Brain pericyte (primary cell): ENCODE data around the gene KLHDC4.
"Not testable (repeated sequence)": the region's sequence is repeated elsewhere in the genome, so short reads cannot be mapped to it uniquely, and the experiment has no call there.

Experiments used
- DNase-seq: peaks from one replicate; pipeline ENCODE4 v3.0.0-alpha.2; 2012; ENCODE audit warnings: low read depth, low spot score

KLHDC4 gene

DNA sequence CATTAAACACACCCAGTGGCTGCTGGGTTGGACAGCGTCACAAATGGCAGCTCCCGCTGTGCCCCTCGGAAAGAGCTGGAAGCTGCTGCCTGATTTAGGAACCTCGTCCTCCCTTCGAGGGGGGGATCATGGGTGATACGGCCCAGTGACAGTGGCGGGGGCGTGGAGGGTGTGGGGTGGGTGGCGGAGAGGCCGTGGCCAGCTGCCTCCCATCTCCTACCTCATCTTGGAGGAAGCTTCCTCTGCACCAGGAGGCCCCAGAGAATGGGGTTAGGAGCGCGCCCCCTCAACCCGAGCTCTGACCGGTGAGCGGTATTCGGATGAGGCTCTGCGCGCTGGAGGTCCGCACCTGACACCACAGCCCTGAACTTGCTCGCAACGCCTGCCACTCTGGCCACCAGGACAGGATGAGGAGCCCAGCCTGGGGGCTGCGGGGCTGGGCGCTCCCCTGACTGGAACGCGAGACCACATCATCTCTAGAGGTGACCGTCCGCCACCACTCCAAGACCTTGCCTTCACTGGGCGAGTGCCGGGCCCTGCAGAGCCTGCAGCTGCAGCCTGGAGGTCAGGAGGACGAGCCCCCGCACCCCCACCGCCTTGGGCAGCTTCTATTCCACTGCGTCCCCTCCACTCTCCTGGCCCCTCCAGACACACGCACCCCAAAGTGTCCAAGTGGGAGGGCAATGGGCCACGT is 80.9 kb downstream of the KLHDC4 start:
- DNase-seq = no peak

- no peak for DNase-seq
Measured at GRCh38 chr16:87684106-87684677, 81.6 kb downstream of the KLHDC4 start.

DNA sequence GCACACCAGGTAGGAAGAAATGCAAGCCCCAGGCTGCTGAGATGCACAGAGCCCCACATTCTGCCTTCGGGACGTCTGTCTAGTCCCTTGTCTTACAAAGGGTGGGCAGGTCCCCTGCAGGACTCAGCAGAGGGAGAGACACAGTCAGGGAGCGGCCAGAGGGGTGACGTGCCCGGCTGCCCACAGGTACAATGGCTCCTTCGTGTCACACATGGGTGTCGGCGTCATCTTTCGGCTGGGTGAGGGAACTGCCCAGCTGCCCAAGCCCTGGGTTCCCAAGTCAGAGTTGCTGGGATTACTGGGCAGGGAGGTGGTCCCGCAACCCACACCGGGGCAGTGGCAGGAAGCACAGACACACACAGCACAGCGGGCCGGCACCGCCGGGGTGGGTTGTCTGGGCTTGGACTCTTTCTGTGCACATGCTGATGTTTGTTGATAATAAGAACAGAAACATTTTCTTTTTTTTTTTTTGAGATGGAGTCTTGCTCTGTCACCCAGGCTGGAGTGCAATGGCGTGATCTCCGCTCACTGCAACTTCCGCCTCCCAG is 82.9 kb downstream of the KLHDC4 start:
- no peak for DNase-seq

- no peak for DNase-seq
Measured at GRCh38 chr16:87681981-87682570, 83.7 kb downstream of the KLHDC4 start.

DNA sequence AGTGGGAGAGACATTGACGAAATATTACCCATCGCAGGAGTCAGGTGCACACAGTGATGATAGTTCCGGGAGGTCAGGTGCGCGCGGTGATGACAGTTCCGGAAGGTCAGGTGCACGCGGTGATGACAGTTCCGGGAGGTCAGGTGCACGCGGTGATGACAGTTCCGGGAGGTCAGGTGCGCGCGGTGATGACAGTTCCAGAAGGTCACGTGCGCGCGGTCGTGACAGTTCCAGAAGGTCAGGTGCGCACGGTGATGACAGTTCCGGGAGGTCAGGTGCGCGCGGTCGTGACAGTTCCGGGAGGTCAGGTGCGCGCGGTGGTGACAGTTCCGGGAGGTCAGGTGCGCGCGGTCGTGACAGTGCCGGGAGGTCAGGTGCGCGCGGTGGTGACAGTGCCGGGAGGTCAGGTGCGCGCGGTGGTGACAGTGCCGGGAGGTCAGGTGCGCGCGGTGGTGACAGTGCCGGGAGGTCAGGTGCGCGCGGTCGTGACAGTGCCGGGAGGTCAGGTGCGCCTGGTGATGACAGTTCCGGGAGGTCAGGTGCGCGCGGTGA is 84.7 kb downstream of the KLHDC4 start:
- DNase-seq = not testable (repeated sequence)

DNA sequence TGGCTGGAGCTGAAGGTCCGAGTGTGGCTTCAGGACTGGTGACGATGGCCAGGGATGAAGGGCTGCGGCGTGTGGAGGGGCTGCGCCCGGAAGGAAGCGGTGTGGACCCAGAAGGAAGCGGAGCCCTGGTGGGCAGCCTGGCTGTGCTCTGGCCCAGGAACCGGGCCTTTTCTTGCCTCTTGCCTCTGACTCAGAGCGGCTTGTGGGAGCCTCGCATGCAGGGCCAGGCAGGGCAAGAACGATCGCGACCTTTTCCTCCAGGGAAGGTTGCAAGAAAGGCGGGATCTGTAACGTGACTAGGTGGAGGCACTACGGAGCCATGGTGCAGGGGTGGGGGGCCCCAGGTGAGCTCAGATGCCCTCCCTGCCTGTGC is 85.5 kb downstream of the KLHDC4 start:
- DNase-seq = no peak

GRCh38 chr16:87679593-87680271 is 86.1 kb downstream of the KLHDC4 start:
- no peak for DNase-seq

GRCh38 chr16:87678618-87679017 is 87.2 kb downstream of the KLHDC4 start:
- DNase-seq = no peak

DNA sequence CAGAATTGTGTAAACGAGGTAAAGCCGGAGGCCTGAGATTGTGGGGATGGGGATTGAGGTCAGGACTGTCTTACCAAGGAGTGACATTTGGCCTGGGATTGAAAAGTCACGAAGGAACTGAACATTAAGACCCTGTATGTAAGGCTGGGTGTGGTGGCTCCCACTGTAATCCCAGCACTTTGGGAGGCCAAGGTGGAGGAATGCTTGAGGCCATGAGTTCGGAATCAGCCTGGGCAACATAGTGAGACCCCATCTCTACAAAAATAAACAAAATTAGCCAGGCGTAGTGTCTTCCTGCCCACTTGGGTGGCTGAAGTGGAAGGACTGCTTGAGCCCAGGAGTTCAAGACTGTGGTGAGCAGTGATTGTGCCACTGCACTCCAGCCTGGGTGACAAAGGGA is 88.0 kb downstream of the KLHDC4 start:
- DNase-seq = no peak

DNA sequence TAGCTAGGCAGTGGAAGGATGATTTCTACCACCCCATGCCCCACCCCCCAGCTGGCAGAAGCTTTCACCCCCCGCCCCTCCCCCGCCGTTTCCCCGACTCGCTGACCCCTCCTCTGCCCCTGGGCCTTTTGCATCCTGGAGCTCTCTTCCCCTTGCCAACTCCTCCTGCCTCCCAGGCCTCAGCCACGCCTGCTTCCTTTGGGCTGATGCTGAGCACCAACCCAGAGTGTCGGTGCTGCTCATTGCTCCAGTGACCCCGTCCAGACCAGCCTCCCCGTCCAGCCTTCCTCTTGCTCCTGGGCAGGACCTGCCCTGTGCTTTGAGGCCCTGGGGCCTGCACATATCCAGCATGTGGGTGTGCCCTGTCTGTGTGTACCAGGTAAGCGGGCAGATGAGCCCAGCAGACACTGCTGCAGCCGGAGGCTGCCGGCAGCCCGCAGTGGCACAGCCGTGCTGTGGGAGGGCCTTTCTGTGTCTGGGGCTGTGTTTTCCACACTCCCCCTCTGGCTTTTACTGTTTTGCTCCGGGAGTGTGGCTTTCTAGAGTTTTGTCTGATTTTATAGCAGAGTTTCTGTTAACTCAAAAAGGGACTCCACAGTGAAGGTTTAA is 90.6 kb downstream of the KLHDC4 start:
- DNase-seq = no peak

- no peak for DNase-seq
Measured at GRCh38 chr16:87674419-87674818, 91.4 kb downstream of the KLHDC4 start.

- DNase-seq = no peak
Measured at GRCh38 chr16:87671715-87672270, 94.0 kb downstream of the KLHDC4 start.

GRCh38 chr16:87671221-87671620 is 94.6 kb downstream of the KLHDC4 start:
- DNase-seq = no peak

DNA sequence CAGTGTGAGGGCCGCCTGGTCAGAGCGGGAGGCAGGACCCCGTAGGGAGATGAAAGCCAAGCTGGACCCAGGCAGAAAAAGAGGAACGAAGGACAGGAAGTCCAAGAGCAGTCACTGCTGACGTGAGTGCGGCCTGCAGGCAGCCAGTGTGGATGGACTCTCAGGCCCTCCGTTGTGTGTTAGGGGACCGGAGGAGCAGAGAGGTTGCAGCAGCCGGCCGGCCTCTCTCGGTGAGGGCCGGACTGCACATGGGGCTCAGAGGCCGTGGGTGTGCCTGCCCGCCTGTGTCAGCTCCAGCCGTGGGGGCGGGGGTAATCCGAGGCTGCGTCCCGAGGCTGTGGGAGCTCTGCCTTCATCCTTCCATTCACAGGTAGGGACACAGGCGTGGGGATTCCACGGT is 96.1 kb downstream of the KLHDC4 start:
- no peak for DNase-seq

DNA sequence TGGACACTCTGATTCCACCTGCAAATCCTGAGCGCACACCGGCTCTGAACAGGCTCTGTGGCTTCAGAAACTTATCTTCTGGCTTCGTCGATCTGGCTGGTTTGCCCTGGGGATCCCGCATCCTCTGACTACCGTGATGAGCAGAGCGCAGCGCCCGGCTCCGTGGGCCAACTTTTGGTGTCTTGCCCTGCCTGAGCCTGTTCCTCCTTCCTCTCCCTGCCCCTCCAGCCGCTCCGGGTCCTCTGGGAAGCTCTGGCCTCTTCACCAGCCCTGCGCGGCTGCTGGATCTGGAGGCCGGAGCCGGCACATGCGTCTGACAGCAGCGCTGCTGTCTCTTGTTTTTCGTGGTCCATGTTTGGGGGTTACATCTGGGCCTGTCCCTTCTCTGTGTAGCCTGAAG is 97.8 kb downstream of the KLHDC4 start:
- DNase-seq = no peak

DNA sequence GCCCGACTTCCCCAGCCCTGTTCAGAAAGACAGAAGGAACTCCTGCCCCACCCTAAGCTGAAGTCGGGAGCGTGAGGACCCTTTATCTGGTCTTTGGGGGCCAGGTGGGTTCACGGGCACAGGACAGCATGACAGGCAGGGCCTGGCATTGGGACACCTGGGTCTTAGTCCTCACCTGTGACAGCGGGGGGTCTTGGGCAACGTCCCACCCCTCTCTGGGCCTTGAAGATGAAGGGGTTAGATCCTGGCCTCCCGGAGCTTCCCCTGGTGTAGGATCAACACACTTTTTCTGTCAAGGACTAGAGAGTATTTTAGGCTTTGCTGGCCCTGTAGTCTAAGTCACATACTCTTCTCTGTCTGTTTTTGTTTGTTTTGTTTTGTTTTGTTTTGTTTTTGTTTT is 98.3 kb downstream of the KLHDC4 start:
- DNase-seq = no peak

GRCh38 chr16:87666919-87667318 is 98.9 kb downstream of the KLHDC4 start:
- DNase-seq = no peak

GRCh38 chr16:87665193-87665592 is 100.6 kb downstream of the KLHDC4 start:
- DNase-seq = no peak

GRCh38 chr16:87664792-87665191 is 101.0 kb downstream of the KLHDC4 start:
- DNase-seq = no peak

DNA sequence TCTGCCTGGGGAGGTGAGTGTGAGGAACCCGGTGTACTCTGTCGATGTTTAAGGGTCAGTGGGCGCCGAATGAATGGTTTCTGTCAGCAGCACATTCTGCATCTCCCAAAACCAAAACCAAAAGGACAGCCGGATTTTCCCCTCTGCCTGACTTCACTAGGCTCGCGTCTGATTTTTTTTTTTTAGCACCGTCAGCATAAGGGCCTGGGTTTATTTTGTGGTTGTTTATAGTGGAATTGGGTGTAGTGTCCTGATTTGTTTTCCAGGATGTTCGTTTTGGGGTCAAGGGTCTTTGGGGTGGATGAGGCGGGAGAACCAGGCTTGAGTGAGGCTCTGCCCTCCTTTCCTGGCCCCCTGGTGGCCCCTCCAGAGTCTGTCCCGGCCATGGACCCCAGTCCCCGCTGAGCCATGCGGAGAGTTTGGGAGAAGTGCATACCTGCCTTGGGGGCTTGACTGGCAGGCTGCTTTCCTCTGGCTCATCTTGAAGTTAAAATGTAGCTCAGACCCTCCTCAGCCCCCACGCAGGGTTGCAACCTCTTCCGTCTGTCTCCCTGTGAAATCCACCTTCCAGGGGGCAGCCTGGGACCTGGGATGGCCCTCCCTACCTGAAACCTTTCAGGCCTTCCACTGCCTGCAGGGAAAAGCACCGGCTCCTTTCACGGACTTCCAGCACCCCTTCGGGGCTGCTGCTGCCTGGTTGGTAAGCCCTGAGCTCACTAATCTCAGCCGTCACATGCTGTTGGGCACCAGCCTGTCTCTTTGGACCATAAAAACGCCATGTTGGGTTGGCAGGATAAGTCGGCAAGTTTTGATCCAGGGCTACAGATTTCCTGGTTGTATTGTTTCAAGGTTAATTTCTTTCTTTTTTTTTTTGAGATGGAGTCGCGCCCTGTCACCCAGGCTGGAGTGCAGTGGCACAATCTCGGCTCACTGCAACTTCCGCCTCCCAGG is 103.3 kb downstream of the KLHDC4 start:
- DNase-seq = no peak
